Hepatocyte (in vitro differentiated cells): ENCODE measurements around the gene MAX.

Experiments used
- EZH2phosphoT487 ChIP-seq: fragments of 200-600 bp; sonication (generic); IDR thresholded peaks from one replicate; pipeline ENCODE4 v1.6.1; 2018; ENCODE audit warnings: antibody characterized with exemption, mild to moderate bottlenecking, low read depth, moderate library complexity; ENCODE audit not compliant: unreplicated experiment, severe bottlenecking
- TF ChIP-seq, protein P1 (sequence below): fragments of 200-600 bp; sonication (generic); IDR thresholded peaks from 2 replicates; pipeline ENCODE4 v1.5.1; 2016; ENCODE audit warnings: antibody characterized with exemption, mild to moderate bottlenecking; ENCODE audit not compliant: poor library complexity

DNA sequence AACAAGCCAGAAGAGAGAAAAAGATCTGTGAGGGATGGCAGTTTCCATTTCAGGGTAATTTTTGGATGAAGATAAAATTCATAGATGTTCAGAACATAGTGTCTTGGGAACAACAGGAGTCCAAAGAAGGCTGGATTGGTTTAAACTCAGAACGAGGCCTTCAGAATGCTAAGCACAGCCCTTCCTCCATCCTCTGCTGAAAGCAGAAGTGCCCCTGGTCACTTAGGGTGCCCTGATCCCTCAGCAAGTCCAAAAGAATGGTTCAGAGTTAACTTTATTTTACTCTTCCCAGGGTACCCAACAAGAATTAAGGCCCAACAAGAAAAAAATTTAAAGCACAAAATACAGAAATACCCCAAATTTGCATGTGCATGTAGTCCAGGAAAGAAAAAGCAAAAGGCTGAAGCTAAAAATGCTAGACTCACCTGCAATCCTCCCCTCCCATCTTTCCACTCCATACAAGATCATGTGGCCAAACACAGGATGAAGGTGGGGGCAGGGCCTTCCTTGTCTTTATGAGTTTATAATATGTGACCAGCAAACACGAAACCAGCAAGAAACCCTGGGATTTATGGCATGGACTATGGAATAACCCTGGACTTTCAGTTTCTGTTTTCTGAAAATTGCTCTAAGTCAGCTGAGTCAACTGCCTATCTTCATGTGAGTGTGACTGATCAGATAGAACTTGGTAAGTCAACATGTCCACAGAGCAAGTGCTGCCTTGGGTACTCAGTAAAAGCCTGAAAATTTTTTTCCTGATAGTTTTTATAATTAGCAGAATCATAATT, 21.2 kb downstream of the MAX start:
- TF ChIP-seq, protein P1, sequence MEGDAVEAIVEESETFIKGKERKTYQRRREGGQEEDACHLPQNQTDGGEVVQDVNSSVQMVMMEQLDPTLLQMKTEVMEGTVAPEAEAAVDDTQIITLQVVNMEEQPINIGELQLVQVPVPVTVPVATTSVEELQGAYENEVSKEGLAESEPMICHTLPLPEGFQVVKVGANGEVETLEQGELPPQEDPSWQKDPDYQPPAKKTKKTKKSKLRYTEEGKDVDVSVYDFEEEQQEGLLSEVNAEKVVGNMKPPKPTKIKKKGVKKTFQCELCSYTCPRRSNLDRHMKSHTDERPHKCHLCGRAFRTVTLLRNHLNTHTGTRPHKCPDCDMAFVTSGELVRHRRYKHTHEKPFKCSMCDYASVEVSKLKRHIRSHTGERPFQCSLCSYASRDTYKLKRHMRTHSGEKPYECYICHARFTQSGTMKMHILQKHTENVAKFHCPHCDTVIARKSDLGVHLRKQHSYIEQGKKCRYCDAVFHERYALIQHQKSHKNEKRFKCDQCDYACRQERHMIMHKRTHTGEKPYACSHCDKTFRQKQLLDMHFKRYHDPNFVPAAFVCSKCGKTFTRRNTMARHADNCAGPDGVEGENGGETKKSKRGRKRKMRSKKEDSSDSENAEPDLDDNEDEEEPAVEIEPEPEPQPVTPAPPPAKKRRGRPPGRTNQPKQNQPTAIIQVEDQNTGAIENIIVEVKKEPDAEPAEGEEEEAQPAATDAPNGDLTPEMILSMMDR, result no peak
- no peak for TF ChIP-seq EZH2phosphoT487
